B cell (primary cell): ENCODE measurements around the gene DNAJB2. TPM values are rescaled to one million over a fixed set of nuclear protein-coding genes. Genes with fewer than 3 reads are reported as not detected.

Experiments used
- ATAC-seq: fragments of 200-7000 bp; cut with Tn5 transposase; one replicate; pipeline ENCODE4 v1.10.0; 2021; ENCODE audit warnings: low read depth, mild to moderate bottlenecking, moderate number of reproducible peaks, moderate library complexity
- CTCF ChIA-PET: fragments of 350-600 bp; sonication (Branson Sonifier 250); formaldehyde crosslinking; loops from one replicate; lab custom pipeline; 2021; ENCODE audit warnings: antibody characterized with exemption, inconsistent platforms; lab: Charles Lee
- POLR2A ChIA-PET: fragments of 350-600 bp; sonication (Branson Sonifier 250); formaldehyde crosslinking; loops from one replicate; lab custom pipeline; 2021; ENCODE audit warnings: antibody characterized with exemption; lab: Charles Lee
- DNase-seq: peaks from one replicate; pipeline ENCODE4 v3.0.0; 2013
- H2AFZ ChIP-seq: 2 replicates; pipeline ENCODE4 v1.6.1; 2012; ENCODE audit warnings: mild to moderate bottlenecking, low read depth, low read length; ENCODE audit not compliant: insufficient read depth, poor library complexity, severe bottlenecking
- H3K27ac ChIP-seq, 2 donors: 1 replicate in 1 of 2; 2 replicates in 1 of 2; pipeline ENCODE4 v1.5.1; 2012 to 2013; ENCODE audit warnings: low read length in 2 of 2, mild to moderate bottlenecking in 2 of 2, moderate library complexity in 1 of 2
- H3K27me3 ChIP-seq, 4 experiments: fragments of 200-600 bp in 1 of 4; sonication (generic) in 1 of 4; replicated peaks in 1 of 4; 1 replicate in 2 of 4; 2 replicates in 2 of 4; pipeline versions ENCODE4 v1.6.1 to v1.7.0; 2013 to 2016; ENCODE audit warnings: low read length in 3 of 4, mild to moderate bottlenecking in 2 of 4, mixed read lengths in 1 of 4, moderate library complexity in 1 of 4; ENCODE audit not compliant: insufficient read depth in 4 of 4, control insufficient read depth in 3 of 4; ENCODE audit errors: control extremely low read depth in 1 of 4
- H3K36me3 ChIP-seq, 2 experiments: replicated peaks in 1 of 2; 1 replicate in 1 of 2; 2 replicates in 1 of 2; pipeline versions ENCODE4 v1.6.1 to v1.7.1; 2013; ENCODE audit warnings: low read length in 1 of 2; ENCODE audit not compliant: insufficient read depth in 2 of 2, control insufficient read depth in 1 of 2; ENCODE audit errors: control extremely low read depth in 1 of 2, extremely low read depth in 1 of 2
- H3K4me1 ChIP-seq, 2 donors: fragments of 200-600 bp in 1 of 2; sonication (generic) in 1 of 2; 1 replicate in 1 of 2; 2 replicates in 1 of 2; pipeline versions ENCODE4 v1.5.1 to v1.6.1; 2013 to 2017; ENCODE audit warnings: low read length in 2 of 2; ENCODE audit not compliant: control insufficient read depth in 2 of 2, insufficient read depth in 2 of 2
- H3K4me2 ChIP-seq: replicated peaks from 2 replicates; pipeline ENCODE3; 2012; ENCODE audit warnings: mild to moderate bottlenecking, low read depth, low read length; ENCODE audit not compliant: poor library complexity, severe bottlenecking
- H3K4me3 ChIP-seq, 5 experiments: fragments of 200-600 bp in 1 of 5; sonication (generic) in 1 of 5; 1 replicate in 3 of 5; 2 replicates in 2 of 5; pipeline versions ENCODE4 v1.5.1 to v1.7.0; 2011 to 2016; ENCODE audit warnings: low read length in 4 of 5, mild to moderate bottlenecking in 4 of 5, low read depth in 2 of 5, control low read depth in 1 of 5, moderate library complexity in 1 of 5; ENCODE audit not compliant: insufficient read depth in 1 of 5; ENCODE audit errors: control extremely low read depth in 1 of 5, extremely low read depth in 1 of 5
- H3K79me2 ChIP-seq: fragments of 200-600 bp; sonication (generic); one replicate; pipeline ENCODE4 v1.6.0; 2016; ENCODE audit warnings: low read length; ENCODE audit not compliant: control insufficient read depth, insufficient read depth
- H3K9ac ChIP-seq: fragments of 200-600 bp; sonication (generic); 2 replicates; pipeline ENCODE4 v1.6.1; 2017; ENCODE audit warnings: mild to moderate bottlenecking, low read length, moderate library complexity
- H3K9me3 ChIP-seq, 3 donors: one replicate each; pipeline versions ENCODE4 v1.6.1 to v1.7.1; 2013; ENCODE audit warnings: low read length in 2 of 3; ENCODE audit not compliant: control insufficient read depth in 2 of 3, insufficient read depth in 1 of 3; ENCODE audit errors: control extremely low read depth in 1 of 3
- H4K20me1 ChIP-seq: 2 replicates; pipeline ENCODE4 v1.6.0; 2012; ENCODE audit warnings: mild to moderate bottlenecking, low read length; ENCODE audit not compliant: insufficient read depth, control insufficient read depth, poor library complexity, severe bottlenecking
- H3K27ac Mint-ChIP-seq: one replicate; pipeline ENCODE4 v1.8.0; 2021; ENCODE audit warnings: mixed read lengths
- H3K27me3 Mint-ChIP-seq: one replicate; pipeline ENCODE4 v1.8.0; 2021; ENCODE audit warnings: mixed read lengths
- H3K4me1 Mint-ChIP-seq: one replicate; pipeline ENCODE4 v1.8.0; 2021; ENCODE audit warnings: mixed read lengths
- H3K4me3 Mint-ChIP-seq: one replicate; pipeline ENCODE4 v1.8.0; 2021; ENCODE audit warnings: mixed read lengths
- H3K9me3 Mint-ChIP-seq: one replicate; pipeline ENCODE4 v1.8.0; 2022; ENCODE audit warnings: mixed read lengths; ENCODE audit not compliant: insufficient read depth
- CTCF ChIP-seq: fragments of 200-600 bp; IDR thresholded peaks from one replicate; pipeline ENCODE4 v1.8.0; 2022; ENCODE audit warnings: antibody characterized with exemption, mild to moderate bottlenecking
- EZH2 ChIP-seq: IDR thresholded peaks from 2 replicates; pipeline ENCODE4 v1.6.1; 2012; ENCODE audit warnings: borderline replicate concordance, low read depth, mild to moderate bottlenecking, moderate library complexity, low read length; ENCODE audit not compliant: insufficient read depth, poor library complexity, severe bottlenecking
- WGBS: methylation state at CpG from one replicate; pipeline ENCODE4 v1.1.5; 2013; ENCODE audit warnings: missing lambda C conversion rate; ENCODE audit not compliant: insufficient coverage; 5-methylcytosine and 5-hydroxymethylcytosine counted together
- intact Hi-C: fragments of 100-400 bp; cut with micrococcal nuclease; formaldehyde crosslinking; loops from one replicate; pipeline ENCODE4 v1.10.0; 2022
- polyA plus RNA-seq: library from polyadenylated mRNA; depleted of rRNA; stranded (reverse); fragments of >200 nt; gene quantifications from 2 replicates; pipeline ENCODE4 v1.2.3, GENCODE V29; 2012
- total RNA-seq, 2 donors: library from RNA; stranded (reverse); fragments of 120-200 nt in 1 of 2; gene quantifications; 1 replicate in 1 of 2; 2 replicates in 1 of 2; pipeline versions ENCODE4 v1.2.3 to v1.2.4, GENCODE V29; 2013 to 2022

DNAJB2 gene
- total and polyA plus RNA-seq, 2 donors (not counting 1 experiment from before 2014, with no cell fraction given): 127 to 184 TPM

GRCh38 chr2:219282943-219283581, 3.9 kb downstream of the DNAJB2 start:
- Histone ChIP-seq H3K4me1 (peaks cover 23 to 31% of the 10 kb centered on the region in 2 donors), H4K20me1 (peaks cover 50% of the 10 kb centered on the region), H3K36me3 (peaks cover 2 to 62% of the 10 kb centered on the region in 2 experiments), H3K9ac (no peak overlapping the region), H2AFZ (no peak overlapping the region), H3K4me2 (no peak overlapping the region), H3K27ac (no peak overlapping the region), H3K79me2 (no peaks in the 10 kb centered on the region), H3K9me3 (no peaks in the 10 kb centered on the region), H3K4me3 (no peak overlapping the region), H3K27me3 (no peaks in the 10 kb centered on the region)
- no peak for ATAC-seq
- peak overlapping the region; percentile 56 for H3K27ac Mint-ChIP-seq
- no peaks in the 10 kb centered on the region for H3K9me3 Mint-ChIP-seq
- intact Hi-C loops: no loop called here
- POLR2A ChIA-PET: interaction anchor here (1.4 kb wide), 1 partner anchor 28 kb away, joined by 3 read pairs; no protein-coding TSS in a partner anchor
- CTCF ChIA-PET: interaction anchor here (0.8 to 15.8 kb wide), 5 partner anchors 10 to 106 kb away, joined by 3 to 239 read pairs (median 3); partner anchors contain the start of gene CNPPD1
- 97% methylated on average over 11 of the region's 17 CpGs for WGBS
- TF ChIP-seq CTCF (no peak), EZH2 (no peak)
- H3K27me3 Mint-ChIP-seq: no peaks in the 10 kb centered on the region
- H3K4me1 Mint-ChIP-seq: peaks cover 28% of the 10 kb centered on the region
- no peak overlapping the region for H3K4me3 Mint-ChIP-seq
- no peak for DNase-seq
